ENCODE measurements around the gene CANX.
"Not testable (repeated sequence)": the region's sequence is repeated elsewhere in the genome, so short reads cannot be mapped to it uniquely, and the experiment has no call there.

The CANX gene

GRCh38 chr5:179698935-179699615, at the start of gene CANX:
TSS of gene CANX (plus strand) at chr5:179698967. CDS start at chr5:179705682, 6,715 bp downstream.
- DNase-seq: no peak

GRCh38 chr5:179649166-179649703, 49.5 kb upstream of the CANX start:
- not testable (repeated sequence) for DNase-seq

- DNase-seq: not testable (repeated sequence)
Observed at GRCh38 chr5:179650245-179650644, 48.5 kb upstream of the CANX start.

GRCh38 chr5:179653135-179653534, 45.6 kb upstream of the CANX start:
- DNase-seq: not testable (repeated sequence)

- peak; percentile 65 for DNase-seq
Observed at GRCh38 chr5:179657302-179658178, 41.2 kb upstream of the CANX start.

- DNase-seq: not testable (repeated sequence)
Observed at GRCh38 chr5:179658179-179658856, 40.4 kb upstream of the CANX start.

- not testable (repeated sequence) for DNase-seq
Observed at GRCh38 chr5:179661647-179662046, 37.1 kb upstream of the CANX start.

GRCh38 chr5:179668391-179668790, 30.4 kb upstream of the CANX start:
- peak; percentile 59 for DNase-seq

- peak; percentile 96 for DNase-seq
Observed at GRCh38 chr5:179678223-179679013, 20.3 kb upstream of the CANX start.

- DNase-seq: peak; percentile 89
Observed at GRCh38 chr5:179679014-179679674, 19.6 kb upstream of the CANX start.

GRCh38 chr5:179680014-179680779, 18.6 kb upstream of the CANX start:
- no peak for DNase-seq

- no peak for DNase-seq
Observed at GRCh38 chr5:179680780-179681401, 17.9 kb upstream of the CANX start, which contains the start of gene CBY3. TSS of gene CBY3 (minus strand) at chr5:179681034. CDS start at chr5:179680918, 116 bp downstream.

- DNase-seq: not testable (repeated sequence)
Observed at GRCh38 chr5:179689212-179689611, 9.6 kb upstream of the CANX start.

GRCh38 chr5:179694561-179694960, 4.2 kb upstream of the CANX start:
- no peak for DNase-seq

GRCh38 chr5:179696603-179697002, 2.2 kb upstream of the CANX start:
- no peak for DNase-seq

- DNase-seq: no peak
Observed at GRCh38 chr5:179697108-179697507, 1.7 kb upstream of the CANX start.

- not testable (repeated sequence) for DNase-seq
Observed at GRCh38 chr5:179697543-179697942, 1.2 kb upstream of the CANX start.

GRCh38 chr5:179697993-179698934, 503 bp upstream of the CANX start:
- peak; percentile 98 for DNase-seq

GRCh38 chr5:179699616-179700237, 960 bp downstream of the CANX start:
- peak; percentile 75 for DNase-seq
